Adrenal gland (tissue), 5 donors: ENCODE data around the gene WDHD1.

Experiments used
- CTCF ChIP-seq, 6 experiments: fragments of 450-650 bp in 4 of 6; fragments of 200-600 bp in 2 of 6; sonication (generic) in 1 of 6; IDR thresholded peaks; 1 replicate in 5 of 6; 2 replicates in 1 of 6; pipeline versions ENCODE4 v1.5.1 to v1.8.0; 2016 to 2021; ENCODE audit warnings: antibody characterized with exemption in 6 of 6, mild to moderate bottlenecking in 2 of 6, moderate library complexity in 1 of 6
- POLR2A ChIP-seq, 2 donors: fragments of 450-650 bp; IDR thresholded peaks; one replicate each; pipeline ENCODE4 v1.6.1; 2017; ENCODE audit warnings: antibody characterized with exemption in 2 of 2, mild to moderate bottlenecking in 2 of 2, moderate library complexity in 1 of 2
- donor health status: DM: no; HTN: no; CAD: no.

GRCh38 chr14:54918427-54918826 is 108.5 kb downstream of the WDHD1 start:
- TF ChIP-seq CTCF (IDR thresholded peaks at IDR 0.05): no peak
- TF ChIP-seq POLR2A (IDR thresholded peaks at IDR 0.05): no peak
